B cell (primary cell): ENCODE results near the gene MUS81. TPM values are rescaled to one million over a fixed set of nuclear protein-coding genes. Genes with fewer than 3 reads are reported as not detected.
A peak's percentile ranks its signal among the peaks of the same experiment; 100 is the strongest.

Source experiments
- ATAC-seq: fragments of 200-7000 bp; cut with Tn5 transposase; one replicate; pipeline ENCODE4 v1.10.0; 2021; ENCODE audit warnings: low read depth, mild to moderate bottlenecking, moderate number of reproducible peaks, moderate library complexity
- CTCF ChIA-PET: fragments of 350-600 bp; sonication (Branson Sonifier 250); formaldehyde crosslinking; loops from one replicate; lab custom pipeline; 2021; ENCODE audit warnings: antibody characterized with exemption, inconsistent platforms; lab: Charles Lee
- POLR2A ChIA-PET: fragments of 350-600 bp; sonication (Branson Sonifier 250); formaldehyde crosslinking; loops from one replicate; lab custom pipeline; 2021; ENCODE audit warnings: antibody characterized with exemption; lab: Charles Lee
- DNase-seq: peaks from one replicate; pipeline ENCODE4 v3.0.0; 2013
- H2AFZ ChIP-seq: 2 replicates; pipeline ENCODE4 v1.6.1; 2012; ENCODE audit warnings: mild to moderate bottlenecking, low read depth, low read length; ENCODE audit not compliant: insufficient read depth, poor library complexity, severe bottlenecking
- H3K27ac ChIP-seq, 2 donors: 1 replicate in 1 of 2; 2 replicates in 1 of 2; pipeline ENCODE4 v1.5.1; 2012 to 2013; ENCODE audit warnings: low read length in 2 of 2, mild to moderate bottlenecking in 2 of 2, moderate library complexity in 1 of 2
- H3K27me3 ChIP-seq, 4 experiments: fragments of 200-600 bp in 1 of 4; sonication (generic) in 1 of 4; replicated peaks in 1 of 4; 1 replicate in 2 of 4; 2 replicates in 2 of 4; pipeline versions ENCODE4 v1.6.1 to v1.7.0; 2013 to 2016; ENCODE audit warnings: low read length in 3 of 4, mild to moderate bottlenecking in 2 of 4, mixed read lengths in 1 of 4, moderate library complexity in 1 of 4; ENCODE audit not compliant: insufficient read depth in 4 of 4, control insufficient read depth in 3 of 4; ENCODE audit errors: control extremely low read depth in 1 of 4
- H3K36me3 ChIP-seq, 2 experiments: replicated peaks in 1 of 2; 1 replicate in 1 of 2; 2 replicates in 1 of 2; pipeline versions ENCODE4 v1.6.1 to v1.7.1; 2013; ENCODE audit warnings: low read length in 1 of 2; ENCODE audit not compliant: insufficient read depth in 2 of 2, control insufficient read depth in 1 of 2; ENCODE audit errors: control extremely low read depth in 1 of 2, extremely low read depth in 1 of 2
- H3K4me1 ChIP-seq, 2 donors: fragments of 200-600 bp in 1 of 2; sonication (generic) in 1 of 2; 1 replicate in 1 of 2; 2 replicates in 1 of 2; pipeline versions ENCODE4 v1.5.1 to v1.6.1; 2013 to 2017; ENCODE audit warnings: low read length in 2 of 2; ENCODE audit not compliant: control insufficient read depth in 2 of 2, insufficient read depth in 2 of 2
- H3K4me2 ChIP-seq: replicated peaks from 2 replicates; pipeline ENCODE3; 2012; ENCODE audit warnings: mild to moderate bottlenecking, low read depth, low read length; ENCODE audit not compliant: poor library complexity, severe bottlenecking
- H3K4me3 ChIP-seq, 5 experiments: fragments of 200-600 bp in 1 of 5; sonication (generic) in 1 of 5; 1 replicate in 3 of 5; 2 replicates in 2 of 5; pipeline versions ENCODE4 v1.5.1 to v1.7.0; 2011 to 2016; ENCODE audit warnings: low read length in 4 of 5, mild to moderate bottlenecking in 4 of 5, low read depth in 2 of 5, control low read depth in 1 of 5, moderate library complexity in 1 of 5; ENCODE audit not compliant: insufficient read depth in 1 of 5; ENCODE audit errors: control extremely low read depth in 1 of 5, extremely low read depth in 1 of 5
- H3K79me2 ChIP-seq: fragments of 200-600 bp; sonication (generic); one replicate; pipeline ENCODE4 v1.6.0; 2016; ENCODE audit warnings: low read length; ENCODE audit not compliant: control insufficient read depth, insufficient read depth
- H3K9ac ChIP-seq: fragments of 200-600 bp; sonication (generic); 2 replicates; pipeline ENCODE4 v1.6.1; 2017; ENCODE audit warnings: mild to moderate bottlenecking, low read length, moderate library complexity
- H3K9me3 ChIP-seq, 3 donors: one replicate each; pipeline versions ENCODE4 v1.6.1 to v1.7.1; 2013; ENCODE audit warnings: low read length in 2 of 3; ENCODE audit not compliant: control insufficient read depth in 2 of 3, insufficient read depth in 1 of 3; ENCODE audit errors: control extremely low read depth in 1 of 3
- H4K20me1 ChIP-seq: 2 replicates; pipeline ENCODE4 v1.6.0; 2012; ENCODE audit warnings: mild to moderate bottlenecking, low read length; ENCODE audit not compliant: insufficient read depth, control insufficient read depth, poor library complexity, severe bottlenecking
- H3K27ac Mint-ChIP-seq: one replicate; pipeline ENCODE4 v1.8.0; 2021; ENCODE audit warnings: mixed read lengths
- H3K27me3 Mint-ChIP-seq: one replicate; pipeline ENCODE4 v1.8.0; 2021; ENCODE audit warnings: mixed read lengths
- H3K4me1 Mint-ChIP-seq: one replicate; pipeline ENCODE4 v1.8.0; 2021; ENCODE audit warnings: mixed read lengths
- H3K4me3 Mint-ChIP-seq: one replicate; pipeline ENCODE4 v1.8.0; 2021; ENCODE audit warnings: mixed read lengths
- H3K9me3 Mint-ChIP-seq: one replicate; pipeline ENCODE4 v1.8.0; 2022; ENCODE audit warnings: mixed read lengths; ENCODE audit not compliant: insufficient read depth
- EZH2 ChIP-seq: IDR thresholded peaks from 2 replicates; pipeline ENCODE4 v1.6.1; 2012; ENCODE audit warnings: borderline replicate concordance, low read depth, mild to moderate bottlenecking, moderate library complexity, low read length; ENCODE audit not compliant: insufficient read depth, poor library complexity, severe bottlenecking
- whole genome bisulfite sequencing: methylation state at CpG from one replicate; pipeline ENCODE4 v1.1.5; 2013; ENCODE audit warnings: missing lambda C conversion rate; ENCODE audit not compliant: insufficient coverage; 5-methylcytosine and 5-hydroxymethylcytosine counted together
- intact Hi-C: fragments of 100-400 bp; cut with micrococcal nuclease; formaldehyde crosslinking; loops from one replicate; pipeline ENCODE4 v1.10.0; 2022
- polyA plus RNA-seq: library from polyadenylated mRNA; depleted of rRNA; stranded (reverse); fragments of >200 nt; gene quantifications from 2 replicates; pipeline ENCODE4 v1.2.3, GENCODE V29; 2012
- total RNA-seq, 2 donors: library from RNA; stranded (reverse); fragments of 120-200 nt in 1 of 2; gene quantifications; 1 replicate in 1 of 2; 2 replicates in 1 of 2; pipeline versions ENCODE4 v1.2.3 to v1.2.4, GENCODE V29; 2013 to 2022
- TF ChIP-seq, protein P1 (sequence below): fragments of 200-600 bp; IDR thresholded peaks from one replicate; pipeline ENCODE4 v1.8.0; 2022; ENCODE audit warnings: antibody characterized with exemption, mild to moderate bottlenecking

Gene MUS81
- total and polyA plus RNA-seq, 2 donors (not counting 1 experiment from before 2014, with no cell fraction given) = 74.5 to 134 TPM

DNA sequence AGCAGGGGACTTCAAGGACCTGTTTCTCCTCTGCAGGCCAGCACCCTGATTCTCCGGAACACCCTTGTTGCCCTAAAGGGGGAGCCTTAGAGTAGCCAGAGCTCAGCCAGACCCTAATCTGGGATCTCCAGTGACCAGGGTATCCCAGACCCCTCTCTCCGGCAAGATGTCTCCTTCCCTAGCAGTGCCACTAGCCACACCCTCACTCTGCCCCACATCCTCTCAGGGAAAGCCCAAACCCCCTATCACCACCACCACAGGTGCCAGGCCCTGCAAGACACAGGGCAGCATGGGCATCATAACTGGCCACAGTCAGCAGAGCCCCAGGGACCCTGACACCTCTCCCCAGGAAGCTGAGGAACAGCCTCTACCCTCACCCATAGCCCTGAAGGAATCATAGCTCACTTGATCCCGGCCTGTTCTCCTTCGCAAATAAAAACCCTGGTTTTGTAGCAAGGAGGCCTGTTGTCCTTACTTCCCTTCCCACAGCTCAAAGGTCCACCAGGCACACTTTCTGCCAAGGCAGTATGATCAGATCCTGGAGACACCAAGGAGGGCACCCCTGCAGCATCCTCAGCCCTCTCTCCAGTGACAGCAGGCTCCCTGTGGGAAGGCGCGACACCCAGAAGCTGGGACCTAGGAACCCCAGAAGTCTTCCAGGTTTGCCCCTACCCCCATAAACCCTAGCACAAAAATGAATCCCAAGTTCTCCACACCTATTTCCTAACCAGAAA, 6.8 kb upstream of the MUS81 start:
- H3K36me3 ChIP-seq = peaks cover 0 to 62% of the 10 kb centered on the region in 2 experiments
- intact Hi-C loops = no loop called here
- ATAC-seq (no peak), DNase-seq (peak; percentile 21)
- H3K4me2 ChIP-seq = no peak overlapping the region
- H2AFZ ChIP-seq = no peak overlapping the region
- peak overlapping the region; percentile 59 for H3K27ac Mint-ChIP-seq
- ChIA-PET POLR2A (interaction anchor here (0.5 to 0.6 kb wide), 2 partner anchors 8 to 13 kb away, joined by 3 to 6 read pairs; no protein-coding TSS in a partner anchor), CTCF (no interaction called here)
- 98% methylated on average over 6 of the region's 6 CpGs for WGBS
- peaks cover 0 to 15% (median 0%) of the 10 kb centered on the region in 3 donors for H3K9me3 ChIP-seq
- peaks cover 43% of the 10 kb centered on the region for H3K79me2 ChIP-seq
- H3K27me3 ChIP-seq = no peaks in the 10 kb centered on the region
- TF ChIP-seq, protein P1, sequence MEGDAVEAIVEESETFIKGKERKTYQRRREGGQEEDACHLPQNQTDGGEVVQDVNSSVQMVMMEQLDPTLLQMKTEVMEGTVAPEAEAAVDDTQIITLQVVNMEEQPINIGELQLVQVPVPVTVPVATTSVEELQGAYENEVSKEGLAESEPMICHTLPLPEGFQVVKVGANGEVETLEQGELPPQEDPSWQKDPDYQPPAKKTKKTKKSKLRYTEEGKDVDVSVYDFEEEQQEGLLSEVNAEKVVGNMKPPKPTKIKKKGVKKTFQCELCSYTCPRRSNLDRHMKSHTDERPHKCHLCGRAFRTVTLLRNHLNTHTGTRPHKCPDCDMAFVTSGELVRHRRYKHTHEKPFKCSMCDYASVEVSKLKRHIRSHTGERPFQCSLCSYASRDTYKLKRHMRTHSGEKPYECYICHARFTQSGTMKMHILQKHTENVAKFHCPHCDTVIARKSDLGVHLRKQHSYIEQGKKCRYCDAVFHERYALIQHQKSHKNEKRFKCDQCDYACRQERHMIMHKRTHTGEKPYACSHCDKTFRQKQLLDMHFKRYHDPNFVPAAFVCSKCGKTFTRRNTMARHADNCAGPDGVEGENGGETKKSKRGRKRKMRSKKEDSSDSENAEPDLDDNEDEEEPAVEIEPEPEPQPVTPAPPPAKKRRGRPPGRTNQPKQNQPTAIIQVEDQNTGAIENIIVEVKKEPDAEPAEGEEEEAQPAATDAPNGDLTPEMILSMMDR = no peak
- TF ChIP-seq EZH2 = no peak
- H4K20me1 ChIP-seq = peaks cover 73% of the 10 kb centered on the region
- no peaks in the 10 kb centered on the region for H3K27me3 Mint-ChIP-seq
- H3K27ac ChIP-seq = no peak overlapping the region
- H3K9me3 Mint-ChIP-seq = no peaks in the 10 kb centered on the region
- H3K4me3 ChIP-seq = no peak overlapping the region
- H3K4me1 Mint-ChIP-seq = peaks cover 35% of the 10 kb centered on the region
- no peak overlapping the region for H3K4me3 Mint-ChIP-seq
- H3K9ac ChIP-seq = no peak overlapping the region
- peaks cover 12 to 23% of the 10 kb centered on the region in 2 donors for H3K4me1 ChIP-seq

DNA sequence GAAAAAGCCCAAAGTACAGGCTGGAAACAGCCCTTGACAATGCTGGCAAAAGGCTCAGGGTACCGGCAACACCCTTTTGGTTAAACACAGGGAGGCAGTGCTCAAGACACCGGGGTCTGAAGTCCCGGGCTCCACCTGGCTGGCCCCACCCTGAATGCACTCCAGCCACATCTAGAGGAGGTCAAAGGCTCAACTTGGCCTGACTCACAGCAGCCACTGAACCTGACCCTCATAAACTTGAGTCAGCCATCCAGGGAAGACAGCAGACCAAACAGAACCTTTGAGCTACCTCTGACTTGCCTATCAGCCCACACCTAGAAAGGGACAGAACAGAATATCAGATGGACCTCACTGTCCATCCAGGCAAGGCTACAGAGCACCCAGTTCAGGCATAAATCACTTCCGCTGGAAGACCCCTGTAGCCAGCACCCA, 6.1 kb upstream of the MUS81 start:
- no peak overlapping the region for H3K27ac ChIP-seq
- no peak for DNase-seq

More for the DNA sequence above, 6.1 kb upstream of the MUS81 start:
- H3K4me3 ChIP-seq = no peak overlapping the region
- no peaks in the 10 kb centered on the region for H3K27me3 ChIP-seq
- H3K27ac Mint-ChIP-seq = peak overlapping the region; percentile 38
- intact Hi-C loops = no loop called here
- peaks cover 73% of the 10 kb centered on the region for H4K20me1 ChIP-seq
- H3K9ac ChIP-seq = no peak overlapping the region
- H3K36me3 ChIP-seq = peaks cover 0 to 62% of the 10 kb centered on the region in 2 experiments
- TF ChIP-seq, protein P1 = no peak
- TF ChIP-seq EZH2 = no peak
- CTCF ChIA-PET = no interaction called here
- H3K4me1 Mint-ChIP-seq = peaks cover 41% of the 10 kb centered on the region
- no peaks in the 10 kb centered on the region for H3K27me3 Mint-ChIP-seq
- H3K4me3 Mint-ChIP-seq = peak overlapping the region; percentile 18
- peaks cover 43% of the 10 kb centered on the region for H3K79me2 ChIP-seq
- no peak overlapping the region for H2AFZ ChIP-seq
- peaks cover 18 to 31% of the 10 kb centered on the region in 2 donors for H3K4me1 ChIP-seq
- POLR2A ChIA-PET = no interaction called here
- no peak for ATAC-seq
- no peak overlapping the region for H3K4me2 ChIP-seq
- 100% methylated on average over 3 of the region's 4 CpGs for WGBS
- peaks cover 0 to 15% (median 0%) of the 10 kb centered on the region in 3 donors for H3K9me3 ChIP-seq
- no peaks in the 10 kb centered on the region for H3K9me3 Mint-ChIP-seq
